A549 (cell line): ENCODE data around the gene HOXC12.

Experiments used
- CTCF ChIP-seq: fragments of >200 bp; sonication (Bioruptor Twin); formaldehyde crosslinking; IDR thresholded peaks from 3 replicates; pipeline ENCODE4 v1.5.1; 2016
- ESRRA ChIP-seq: fragments of 150-350 bp; IDR thresholded peaks from 2 replicates; pipeline ENCODE4 v1.6.1; 2014; ENCODE audit warnings: mild to moderate bottlenecking, low read length, borderline replicate concordance
- FOSL2 ChIP-seq, 2 experiments: fragments of 450-650 bp in 1 of 2; fragments of >200 bp in 1 of 2; sonication (Bioruptor Twin) in 1 of 2; formaldehyde crosslinking; IDR thresholded peaks; 2 replicates each; pipeline versions ENCODE4 v1.5.0 to v1.6.1; 2016 to 2020; ENCODE audit warnings: mild to moderate bottlenecking in 1 of 2, moderate library complexity in 1 of 2
- HDAC2 ChIP-seq: fragments of 200-600 bp; sonication (generic); IDR thresholded peaks from 2 replicates; pipeline ENCODE4 v1.6.1; 2016
- HOXA7 ChIP-seq: fragments of 250-450 bp; sonication (Bioruptor Pico); IDR thresholded peaks from 2 replicates; pipeline ENCODE4 v1.5.0; 2020; ENCODE audit warnings: mild to moderate bottlenecking, moderate library complexity
- MAFK ChIP-seq: fragments of 450-650 bp; IDR thresholded peaks from 2 replicates; pipeline ENCODE4 v1.6.1; 2014; ENCODE audit not compliant: partially characterized antibody
- MYC ChIP-seq: IDR thresholded peaks from 2 replicates; pipeline ENCODE4 v1.6.1; 2012; ENCODE audit warnings: mild to moderate bottlenecking, inconsistent platforms, low read length, improper control_type of control experiment, borderline replicate concordance
- PHF8 ChIP-seq: fragments of 200-600 bp; sonication (generic); IDR thresholded peaks from 2 replicates; pipeline ENCODE4 v1.6.1; 2016; ENCODE audit warnings: low read depth, mild to moderate bottlenecking, antibody characterized with exemption, moderate library complexity, borderline replicate concordance
- POLR2A ChIP-seq: IDR thresholded peaks from 2 replicates; pipeline ENCODE4 v1.6.1; 2012; ENCODE audit warnings: mild to moderate bottlenecking, low read length
- RFX5 ChIP-seq: fragments of 450-650 bp; IDR thresholded peaks from 2 replicates; pipeline ENCODE4 v1.7.1; 2014; ENCODE audit warnings: antibody characterized with exemption, mild to moderate bottlenecking, moderate library complexity
- ZC3H11A ChIP-seq: fragments of 450-650 bp; IDR thresholded peaks from 2 replicates; pipeline ENCODE4 v1.6.1; 2014; ENCODE audit warnings: antibody characterized with exemption, mild to moderate bottlenecking
- ZFP36 ChIP-seq: fragments of 450-650 bp; IDR thresholded peaks from 2 replicates; pipeline ENCODE4 v1.6.1; 2014; ENCODE audit warnings: borderline replicate concordance; ENCODE audit not compliant: partially characterized antibody

DNA sequence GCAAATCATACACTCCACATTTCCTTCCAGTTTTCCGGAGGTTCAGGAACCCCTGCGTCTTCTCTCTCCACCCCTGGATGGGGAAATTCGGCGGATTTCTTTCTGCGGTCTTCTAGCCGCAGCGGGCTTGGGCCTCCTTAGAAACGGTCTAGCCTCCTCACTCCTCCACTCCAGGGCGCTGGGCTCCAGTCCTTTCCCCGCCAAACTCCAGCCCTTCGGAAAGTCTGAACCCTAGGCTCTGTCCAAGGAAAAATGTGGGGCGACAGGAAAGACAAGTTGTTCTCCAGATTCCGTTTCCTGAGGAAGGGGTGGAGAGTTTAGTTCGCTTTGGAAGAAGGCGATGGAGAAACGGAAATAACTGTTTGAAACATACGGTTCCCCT, 28.9 kb downstream of the HOXC12 start:
- TF ChIP-seq CTCF (no peak), PHF8 (no peak), HDAC2 (no peak), FOSL2 (IDR thresholded peaks at IDR 0.05) (no peak), FOSL2 (CRISPR knock-in tag; IDR thresholded peaks at IDR 0.05) (no peak), ZC3H11A (no peak), POLR2A (no peak), MAFK (no peak), ESRRA (no peak), HOXA7 (no peak), MYC (no peak), ZFP36 (no peak), RFX5 (no peak)
